IPS-18c (cell line): ENCODE measurements around the gene PPP2R2B.

ENCODE experiments used
- H3K4me3 ChIP-seq: 2 replicates; pipeline ENCODE4 v1.7.0; 2013; ENCODE audit warnings: low read depth, mild to moderate bottlenecking, low read length, moderate library complexity; ENCODE audit not compliant: insufficient read depth
- H3K9me3 ChIP-seq: one replicate; pipeline ENCODE4 v1.6.1; 2013; ENCODE audit warnings: mild to moderate bottlenecking, low read length, moderate library complexity; ENCODE audit not compliant: control insufficient read depth, insufficient read depth

PPP2R2B gene

GRCh38 chr5:146772881-146773466, 105.6 kb downstream of the PPP2R2B start:
- Histone ChIP-seq H3K9me3 (no peaks in the 10 kb centered on the region), H3K4me3 (no peak overlapping the region)

DNA sequence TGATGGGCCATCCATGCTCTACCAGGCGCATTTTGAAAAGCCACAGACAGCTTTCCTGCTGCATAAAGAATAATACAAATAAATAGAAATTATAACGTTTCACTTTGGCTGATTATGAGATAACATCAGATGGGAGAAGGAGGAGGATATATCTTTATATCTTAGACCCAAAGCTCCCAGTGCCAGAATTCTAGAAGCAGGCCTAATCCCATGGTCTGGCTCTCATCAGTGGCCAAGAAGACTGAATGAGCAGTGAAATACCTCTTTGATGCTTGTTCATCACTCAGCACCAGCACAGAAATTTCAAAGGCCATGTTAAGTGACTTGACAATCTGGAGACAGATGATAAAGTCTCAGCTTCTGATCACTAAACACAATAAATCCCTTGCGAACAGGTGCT, 107.6 kb downstream of the PPP2R2B start:
- Histone ChIP-seq H3K4me3 (no peak overlapping the region), H3K9me3 (no peaks in the 10 kb centered on the region)

- Histone ChIP-seq H3K4me3 (no peak overlapping the region), H3K9me3 (no peaks in the 10 kb centered on the region)
Measured at GRCh38 chr5:146770546-146770945, 108.0 kb downstream of the PPP2R2B start.

DNA sequence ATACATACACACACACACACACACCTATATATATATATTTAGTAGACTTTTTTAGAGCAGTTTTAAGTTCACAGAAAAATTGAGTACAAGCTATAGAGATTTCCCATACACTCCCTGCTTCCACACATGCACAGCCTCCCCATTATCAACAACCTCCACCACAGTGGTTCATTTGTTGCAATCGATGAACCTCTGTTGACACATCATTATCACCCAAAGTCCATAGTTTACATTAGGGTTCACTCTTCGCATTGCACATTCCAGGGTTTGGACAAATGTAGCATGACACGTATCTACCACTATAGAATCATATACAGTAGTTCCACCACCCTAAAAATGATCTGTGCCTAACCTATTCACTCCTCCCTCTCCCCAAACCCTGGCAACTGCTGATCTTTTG, 111.0 kb downstream of the PPP2R2B start:
- no peaks in the 10 kb centered on the region for H3K9me3 ChIP-seq

DNA sequence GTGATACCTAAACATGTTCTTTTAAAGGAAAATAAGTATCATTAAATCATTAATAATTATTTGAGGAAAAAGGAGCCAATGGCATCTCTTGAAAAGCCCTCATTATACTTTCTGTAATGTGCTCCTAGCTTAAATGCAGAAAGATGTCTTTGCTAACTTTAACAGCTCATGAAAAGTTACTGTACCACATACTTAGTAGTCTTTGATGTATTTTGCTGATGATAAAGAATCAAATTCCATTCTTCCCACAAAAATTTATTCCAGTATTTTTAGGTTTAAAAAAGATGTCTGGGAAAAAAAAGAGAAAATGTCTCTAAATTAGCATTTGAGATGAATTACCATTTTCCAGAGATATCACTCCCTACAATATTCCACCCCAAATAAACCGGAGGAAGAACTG, 112.5 kb downstream of the PPP2R2B start:
- H3K4me3 ChIP-seq: no peak overlapping the region
- H3K9me3 ChIP-seq: no peaks in the 10 kb centered on the region

More for the DNA sequence above, 111.0 kb downstream of the PPP2R2B start:
- H3K4me3 ChIP-seq: no peak overlapping the region

DNA sequence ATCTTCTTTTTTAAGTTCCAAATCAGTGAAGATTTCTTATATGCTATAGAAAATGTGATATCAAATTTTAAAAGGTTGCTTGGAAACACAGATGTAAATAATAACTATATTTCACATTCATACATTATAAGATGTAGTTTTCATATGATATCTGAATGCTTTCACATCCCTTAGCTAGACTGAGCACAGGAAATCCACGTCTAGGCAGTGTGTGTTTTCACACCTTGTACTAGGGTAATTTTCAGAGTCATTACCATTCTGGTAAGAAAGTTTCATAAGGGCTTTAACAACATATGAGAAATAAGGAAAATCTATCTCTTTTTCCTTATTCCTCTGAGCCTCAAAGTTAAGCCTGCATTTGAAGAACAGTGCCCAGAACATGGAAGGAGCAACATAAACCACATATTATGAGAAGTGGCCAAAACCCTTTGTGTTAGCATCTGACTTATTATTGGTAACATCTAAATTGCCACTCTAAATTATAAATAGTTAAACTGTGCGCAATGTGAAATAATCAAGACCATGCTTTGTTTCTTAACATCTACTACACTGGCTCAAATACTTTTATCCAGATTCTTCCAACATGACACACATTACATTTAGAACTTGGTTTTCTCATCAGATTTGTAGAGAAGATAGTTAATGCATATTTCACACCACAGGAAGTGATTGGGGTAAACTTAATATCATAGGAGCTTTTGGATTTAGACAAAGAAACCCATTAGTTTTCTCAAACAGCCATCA, 113.3 kb downstream of the PPP2R2B start:
- Histone ChIP-seq H3K9me3 (no peaks in the 10 kb centered on the region), H3K4me3 (no peak overlapping the region)

DNA sequence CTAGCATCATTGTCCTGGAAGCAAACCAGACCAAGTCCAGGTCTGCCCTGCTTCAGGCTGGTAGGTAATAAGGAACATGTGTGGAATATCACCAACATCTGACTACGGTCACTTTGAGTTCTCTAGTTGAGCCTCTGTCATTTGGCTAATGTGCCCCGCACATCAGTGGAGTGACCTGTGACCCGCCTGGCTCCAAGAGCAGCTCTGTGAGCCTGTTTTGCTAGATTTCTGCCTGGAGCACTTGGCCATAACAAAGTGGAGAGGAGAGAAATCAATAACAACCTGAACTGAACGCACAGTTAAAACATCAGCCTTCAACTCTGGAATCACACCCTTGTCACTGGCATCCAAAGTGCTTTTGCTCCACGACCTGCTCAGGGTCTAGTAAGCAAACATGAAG, 115.7 kb downstream of the PPP2R2B start:
- Histone ChIP-seq H3K4me3 (no peak overlapping the region), H3K9me3 (no peaks in the 10 kb centered on the region)

- Histone ChIP-seq H3K9me3 (no peaks in the 10 kb centered on the region), H3K4me3 (no peak overlapping the region)
Measured at GRCh38 chr5:146761811-146762210, 116.7 kb downstream of the PPP2R2B start.

DNA sequence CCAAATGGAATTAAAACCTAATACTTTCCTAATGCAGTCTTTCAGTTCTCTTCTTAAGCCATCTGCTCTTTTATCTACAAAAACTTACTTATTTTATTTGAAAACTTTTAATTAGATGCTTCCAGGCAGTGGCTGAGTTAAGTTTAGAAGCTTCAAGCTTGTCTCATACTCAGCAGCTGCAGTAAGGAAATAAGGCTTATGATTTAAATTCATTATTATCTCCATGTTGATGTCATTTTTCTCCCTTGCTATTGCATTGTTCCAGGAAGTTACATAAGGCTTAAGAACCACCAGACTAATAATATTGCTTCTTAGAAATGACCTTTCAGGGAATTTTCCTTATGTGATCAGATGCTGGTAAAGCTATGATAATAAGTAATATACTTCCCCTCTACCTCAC, 119.6 kb downstream of the PPP2R2B start:
- Histone ChIP-seq H3K4me3 (no peak overlapping the region), H3K9me3 (no peaks in the 10 kb centered on the region)

DNA sequence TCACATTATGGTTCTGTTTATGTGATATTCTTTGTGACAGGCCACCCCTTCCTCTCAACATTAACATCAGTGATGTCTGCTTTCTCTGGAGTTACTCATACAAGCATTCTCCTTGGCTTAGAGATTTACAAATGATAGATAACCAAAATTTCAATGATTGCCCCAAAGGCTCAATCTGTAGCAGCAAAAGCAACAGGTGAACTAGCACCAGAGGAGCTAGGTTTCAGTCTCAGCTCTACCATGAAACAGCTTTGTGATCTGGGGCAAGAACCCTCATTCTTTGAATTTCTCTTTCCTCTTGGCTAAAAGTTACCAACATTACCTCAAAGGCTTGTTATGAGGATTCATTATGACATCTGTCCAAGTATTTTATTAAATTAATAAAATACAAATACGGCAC, 120.5 kb downstream of the PPP2R2B start:
- Histone ChIP-seq H3K9me3 (no peaks in the 10 kb centered on the region), H3K4me3 (no peak overlapping the region)

GRCh38 chr5:146756546-146756945, 122.0 kb downstream of the PPP2R2B start:
- no peaks in the 10 kb centered on the region for H3K9me3 ChIP-seq

GRCh38 chr5:146755793-146756192, 122.8 kb downstream of the PPP2R2B start:
- Histone ChIP-seq H3K4me3 (no peak overlapping the region), H3K9me3 (no peaks in the 10 kb centered on the region)

More at GRCh38 chr5:146756546-146756945, 122.0 kb downstream of the PPP2R2B start:
- H3K4me3 ChIP-seq: no peak overlapping the region

DNA sequence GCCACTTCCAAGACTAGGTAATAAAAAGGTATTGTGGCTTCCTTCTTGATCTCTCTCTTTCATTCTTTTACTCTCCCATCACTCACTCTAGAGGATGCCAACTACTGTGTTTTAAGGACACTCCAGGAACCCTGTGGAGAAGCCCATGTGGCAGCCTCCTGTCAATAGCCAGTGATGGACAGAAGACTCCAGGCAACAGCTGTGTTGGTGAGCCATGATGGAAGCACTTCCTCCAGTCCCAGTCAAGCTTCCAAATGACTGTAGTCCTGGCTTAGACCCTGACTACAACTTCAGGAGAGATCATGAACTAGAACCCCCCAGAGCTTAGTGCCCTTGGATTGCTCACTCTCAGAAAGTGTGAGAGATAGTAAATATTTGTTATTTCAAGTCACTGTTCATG, 123.9 kb downstream of the PPP2R2B start:
- no peaks in the 10 kb centered on the region for H3K9me3 ChIP-seq
- H3K4me3 ChIP-seq: no peak overlapping the region

DNA sequence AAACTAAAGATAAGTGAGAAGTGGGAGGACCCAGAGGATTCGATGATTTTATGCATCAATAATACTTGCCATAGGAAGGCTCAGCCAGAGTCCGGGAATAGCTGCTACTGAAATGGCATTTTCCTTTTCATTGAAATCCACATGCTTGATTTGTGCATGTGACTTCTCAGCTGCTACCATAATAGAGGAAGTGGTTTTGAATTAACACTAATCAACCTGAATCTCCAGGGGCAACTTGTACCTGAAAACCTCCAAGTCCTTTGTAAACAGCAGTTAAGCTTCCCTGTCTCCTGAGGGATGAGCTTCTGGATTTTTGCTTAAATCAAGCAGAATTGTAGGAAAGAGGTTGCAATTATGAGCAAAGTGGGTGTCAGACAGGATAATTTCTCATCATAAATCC, 124.9 kb downstream of the PPP2R2B start:
- Histone ChIP-seq H3K9me3 (no peaks in the 10 kb centered on the region), H3K4me3 (no peak overlapping the region)

- H3K4me3 ChIP-seq: no peak overlapping the region
- H3K9me3 ChIP-seq: no peaks in the 10 kb centered on the region
Measured at GRCh38 chr5:146751781-146752401, 126.7 kb downstream of the PPP2R2B start.

DNA sequence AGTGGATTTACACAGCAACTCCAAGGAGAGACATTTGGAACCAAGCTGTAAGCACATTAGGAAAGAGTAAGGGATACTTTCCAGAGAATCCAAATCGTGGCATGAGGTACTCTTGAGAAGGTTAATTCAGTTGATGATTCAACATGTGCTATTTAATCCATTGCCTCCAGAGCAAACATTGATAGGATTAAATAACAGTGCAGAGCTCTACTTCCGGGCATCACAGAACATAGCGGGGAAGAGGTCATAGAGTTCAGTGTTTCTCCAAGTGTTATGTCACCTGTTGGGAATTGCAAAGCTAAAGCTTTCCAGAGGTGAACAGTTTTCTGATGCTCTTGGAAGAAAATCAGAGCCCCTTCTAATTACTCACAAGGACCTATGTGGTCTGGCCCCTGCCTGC, 127.5 kb downstream of the PPP2R2B start:
- H3K9me3 ChIP-seq: no peaks in the 10 kb centered on the region
- H3K4me3 ChIP-seq: no peak overlapping the region

- H3K4me3 ChIP-seq: no peak overlapping the region
- H3K9me3 ChIP-seq: no peaks in the 10 kb centered on the region
Measured at GRCh38 chr5:146748533-146748932, 130.0 kb downstream of the PPP2R2B start.

- H3K4me3 ChIP-seq: no peak overlapping the region
Measured at GRCh38 chr5:146745931-146746577, 132.5 kb downstream of the PPP2R2B start.

More at GRCh38 chr5:146745931-146746577, 132.5 kb downstream of the PPP2R2B start:
- H3K9me3 ChIP-seq: no peaks in the 10 kb centered on the region
